Measurements from ENCODE around the gene ANKRD23.
A peak's percentile ranks its signal among the peaks of the same experiment; 100 is the strongest.

Gene ANKRD23

GRCh38 chr2:96832754-96833507, 10.9 kb downstream of the ANKRD23 start:
- H2AFZ ChIP-seq (ENCODE audit: low read length): no peak overlapping the region
- no peaks in the 10 kb centered on the region for H3K79me2 ChIP-seq (ENCODE audit: insufficient read depth, low read length)
- H3K4me2 ChIP-seq (ENCODE audit: low read length): peak overlapping the region; percentile 17; the same call in 1 of the 2 replicates
- H3K4me3 ChIP-seq (ENCODE audit: low read depth, low read length, poor library complexity, severe bottlenecking): no peak overlapping the region
- H4K20me1 ChIP-seq (ENCODE audit: insufficient read depth, low read length): no peaks in the 10 kb centered on the region
- H3K9me3 ChIP-seq (ENCODE audit: low read length): no peaks in the 10 kb centered on the region
- H3K27me3 ChIP-seq (ENCODE audit: insufficient read depth, low read length): no peaks in the 10 kb centered on the region
- H3K4me1 ChIP-seq (ENCODE audit: insufficient read depth, low read length, severe bottlenecking): peaks cover 15% of the 10 kb centered on the region
- no peak for TF ChIP-seq EZH2 (IDR thresholded peaks at IDR 0.05; ENCODE audit: borderline replicate concordance, low read length)
- TF ChIP-seq, protein P1, sequence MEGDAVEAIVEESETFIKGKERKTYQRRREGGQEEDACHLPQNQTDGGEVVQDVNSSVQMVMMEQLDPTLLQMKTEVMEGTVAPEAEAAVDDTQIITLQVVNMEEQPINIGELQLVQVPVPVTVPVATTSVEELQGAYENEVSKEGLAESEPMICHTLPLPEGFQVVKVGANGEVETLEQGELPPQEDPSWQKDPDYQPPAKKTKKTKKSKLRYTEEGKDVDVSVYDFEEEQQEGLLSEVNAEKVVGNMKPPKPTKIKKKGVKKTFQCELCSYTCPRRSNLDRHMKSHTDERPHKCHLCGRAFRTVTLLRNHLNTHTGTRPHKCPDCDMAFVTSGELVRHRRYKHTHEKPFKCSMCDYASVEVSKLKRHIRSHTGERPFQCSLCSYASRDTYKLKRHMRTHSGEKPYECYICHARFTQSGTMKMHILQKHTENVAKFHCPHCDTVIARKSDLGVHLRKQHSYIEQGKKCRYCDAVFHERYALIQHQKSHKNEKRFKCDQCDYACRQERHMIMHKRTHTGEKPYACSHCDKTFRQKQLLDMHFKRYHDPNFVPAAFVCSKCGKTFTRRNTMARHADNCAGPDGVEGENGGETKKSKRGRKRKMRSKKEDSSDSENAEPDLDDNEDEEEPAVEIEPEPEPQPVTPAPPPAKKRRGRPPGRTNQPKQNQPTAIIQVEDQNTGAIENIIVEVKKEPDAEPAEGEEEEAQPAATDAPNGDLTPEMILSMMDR (IDR thresholded peaks at IDR 0.05; ENCODE audit: low read length): no peak
- no peaks in the 10 kb centered on the region for H3F3A ChIP-seq (ENCODE audit: insufficient read depth, low read length)
- H3K36me3 ChIP-seq (ENCODE audit: insufficient read depth, low read length): peaks cover 68% of the 10 kb centered on the region
- no peaks in the 10 kb centered on the region for H3K9me2 ChIP-seq (ENCODE audit: low read depth, low read length)
- peak overlapping the region; percentile 63 for H3K27ac ChIP-seq (ENCODE audit: low read depth, low read length, poor library complexity, severe bottlenecking)
- no peak overlapping the region; the same call in 1 of the 2 replicates for H3K9ac ChIP-seq (ENCODE audit: low read length)

GRCh38 chr2:96832408-96832753, 11.4 kb downstream of the ANKRD23 start:
- Histone ChIP-seq H3K9ac (ENCODE audit: low read length) (no peak overlapping the region), H3K27me3 (ENCODE audit: insufficient read depth, low read length) (no peaks in the 10 kb centered on the region), H2AFZ (ENCODE audit: low read length) (no peak overlapping the region), H3F3A (ENCODE audit: insufficient read depth, low read length) (no peaks in the 10 kb centered on the region), H3K4me2 (ENCODE audit: low read length) (no peak overlapping the region), H3K27ac (ENCODE audit: low read depth, low read length, poor library complexity, severe bottlenecking) (peak overlapping the region; percentile 63), H3K9me2 (ENCODE audit: low read depth, low read length) (no peaks in the 10 kb centered on the region), H3K4me1 (ENCODE audit: insufficient read depth, low read length, severe bottlenecking) (peaks cover 15% of the 10 kb centered on the region), H3K79me2 (ENCODE audit: insufficient read depth, low read length) (no peaks in the 10 kb centered on the region), H3K36me3 (ENCODE audit: insufficient read depth, low read length) (peaks cover 68% of the 10 kb centered on the region), H4K20me1 (ENCODE audit: insufficient read depth, low read length) (no peaks in the 10 kb centered on the region), H3K9me3 (ENCODE audit: low read length) (no peaks in the 10 kb centered on the region), H3K4me3 (ENCODE audit: low read depth, low read length, poor library complexity, severe bottlenecking) (no peak overlapping the region)
- TF ChIP-seq EZH2 (IDR thresholded peaks at IDR 0.05; ENCODE audit: borderline replicate concordance, low read length): no peak
- TF ChIP-seq, protein P1 (IDR thresholded peaks at IDR 0.05; ENCODE audit: low read length): no peak

GRCh38 chr2:96831679-96832078, 12.1 kb downstream of the ANKRD23 start:
- Histone ChIP-seq H2AFZ (ENCODE audit: low read length) (no peak overlapping the region), H3K27ac (ENCODE audit: low read depth, low read length, poor library complexity, severe bottlenecking) (no peak overlapping the region), H3K36me3 (ENCODE audit: insufficient read depth, low read length) (peaks cover 71% of the 10 kb centered on the region), H3K9me2 (ENCODE audit: low read depth, low read length) (no peaks in the 10 kb centered on the region), H3F3A (ENCODE audit: insufficient read depth, low read length) (no peaks in the 10 kb centered on the region), H3K9ac (ENCODE audit: low read length) (no peak overlapping the region), H3K9me3 (ENCODE audit: low read length) (no peaks in the 10 kb centered on the region), H4K20me1 (ENCODE audit: insufficient read depth, low read length) (no peaks in the 10 kb centered on the region), H3K27me3 (ENCODE audit: insufficient read depth, low read length) (no peaks in the 10 kb centered on the region), H3K79me2 (ENCODE audit: insufficient read depth, low read length) (no peaks in the 10 kb centered on the region), H3K4me1 (ENCODE audit: insufficient read depth, low read length, severe bottlenecking) (peaks cover 15% of the 10 kb centered on the region), H3K4me2 (ENCODE audit: low read length) (no peak overlapping the region), H3K4me3 (ENCODE audit: low read depth, low read length, poor library complexity, severe bottlenecking) (no peak overlapping the region)
- TF ChIP-seq, protein P1 (IDR thresholded peaks at IDR 0.05; ENCODE audit: low read length): no peak
- TF ChIP-seq EZH2 (IDR thresholded peaks at IDR 0.05; ENCODE audit: borderline replicate concordance, low read length): no peak

All from OCI-LY1 (cell line).